AML-193 (cell line): ENCODE results near the gene KRT31.
"Not testable (repeated sequence)": the region's sequence is repeated elsewhere in the genome, so short reads cannot be mapped to it uniquely, and the experiment has no call there.

Experiments used
- DNase-seq, 2 experiments: peaks; one replicate each; lab custom pipeline; 2025; lab: John Stamatoyannopoulos, UW

The KRT31 gene

DNA sequence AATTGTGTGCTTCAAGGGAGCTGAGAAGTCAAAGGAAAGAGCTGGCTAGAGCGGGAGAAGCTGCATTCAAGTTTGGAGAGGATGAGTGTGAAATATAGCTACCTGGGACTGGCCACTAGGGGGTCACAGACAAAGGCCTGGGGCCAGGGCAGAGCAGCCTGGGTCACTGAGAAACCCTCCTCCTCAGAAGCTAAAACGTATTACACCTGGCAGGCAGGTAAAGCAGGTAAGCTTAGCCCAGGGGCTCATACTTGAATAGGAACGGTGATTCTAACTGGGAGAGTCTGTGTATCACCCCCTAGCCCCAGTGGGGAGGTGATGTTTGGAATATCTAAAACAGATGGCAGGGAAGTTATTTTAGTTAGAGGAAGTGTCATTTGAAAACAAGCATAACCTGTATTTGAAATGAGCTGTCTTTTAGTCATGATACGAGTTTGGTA is 20.2 kb upstream of the KRT31 start:
- peak; percentile 11 to 12 for DNase-seq

- DNase-seq: no peak
Observed at GRCh38 chr17:41417127-41417526, 19.7 kb upstream of the KRT31 start.

DNA sequence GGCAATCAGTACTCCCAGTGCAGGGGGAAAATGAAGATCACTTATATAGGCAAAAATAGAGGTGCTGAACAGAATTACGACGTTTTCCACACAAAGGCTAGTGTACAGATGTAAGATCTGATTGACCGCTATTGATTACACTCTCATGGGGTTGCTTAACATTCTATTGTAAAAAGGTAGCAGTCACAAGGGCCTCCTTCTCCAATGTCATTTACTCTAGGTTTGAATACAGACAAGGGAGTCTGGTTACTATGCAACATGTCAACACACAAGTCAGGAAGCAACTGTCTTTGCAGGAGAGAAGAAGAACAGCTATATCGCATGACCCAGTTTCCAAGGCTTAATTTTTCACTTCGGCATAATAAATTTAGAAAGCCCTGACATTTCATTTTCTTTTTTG is 19.1 kb upstream of the KRT31 start:
- no peak for DNase-seq

DNA sequence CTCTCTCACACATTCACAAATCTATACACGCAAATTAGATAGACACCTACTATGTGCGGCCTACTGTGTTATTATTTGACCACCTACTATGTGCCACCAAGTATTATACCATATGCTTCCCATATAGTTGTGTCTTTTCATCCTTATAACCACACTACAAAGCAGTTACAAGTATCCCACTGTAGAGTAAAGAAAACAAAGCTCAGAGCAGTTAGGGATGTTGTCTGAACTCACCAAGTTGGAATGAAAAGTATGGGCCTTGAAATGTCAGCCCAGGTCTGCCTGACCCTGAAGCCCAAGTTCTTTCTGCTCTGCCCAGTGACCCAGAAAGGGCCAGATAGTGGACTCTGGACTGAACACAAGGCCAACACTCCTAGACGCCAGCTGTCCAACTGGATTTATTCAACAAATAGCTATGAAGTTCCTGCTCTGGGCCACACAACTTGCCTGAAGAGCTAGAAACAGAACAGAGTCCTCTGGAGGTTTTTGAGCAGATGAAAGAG is 18.5 kb upstream of the KRT31 start:
- no peak for DNase-seq

DNA sequence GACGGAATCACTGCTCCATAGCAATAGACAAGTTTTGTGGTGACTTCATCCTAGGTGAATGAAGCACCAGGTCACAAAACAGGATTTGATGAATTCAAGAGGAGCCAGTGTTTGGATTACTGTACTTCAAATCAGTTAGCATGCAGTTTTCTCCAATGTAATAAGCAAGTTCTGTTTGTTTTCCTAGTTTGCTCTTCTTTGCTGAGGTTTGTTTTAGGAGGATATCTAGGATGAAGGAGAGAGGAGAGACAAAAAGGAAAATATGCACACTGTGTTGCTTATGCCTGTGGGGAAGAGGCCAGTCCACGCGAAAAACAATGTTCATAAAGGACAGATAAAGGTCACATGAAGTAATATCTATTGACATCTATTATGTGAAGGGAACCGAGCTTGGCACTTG is 18.0 kb upstream of the KRT31 start:
- DNase-seq: no peak

- DNase-seq: no peak
Observed at GRCh38 chr17:41413982-41414381, 16.6 kb upstream of the KRT31 start.

- DNase-seq: no peak
Observed at GRCh38 chr17:41413353-41413957, 16.0 kb upstream of the KRT31 start.

- DNase-seq: no peak
Observed at GRCh38 chr17:41411072-41411840, 13.8 kb upstream of the KRT31 start.

- no peak for DNase-seq
Observed at GRCh38 chr17:41407226-41407625, 9.8 kb upstream of the KRT31 start.

GRCh38 chr17:41406205-41406604 is 8.8 kb upstream of the KRT31 start:
- DNase-seq: no peak

DNA sequence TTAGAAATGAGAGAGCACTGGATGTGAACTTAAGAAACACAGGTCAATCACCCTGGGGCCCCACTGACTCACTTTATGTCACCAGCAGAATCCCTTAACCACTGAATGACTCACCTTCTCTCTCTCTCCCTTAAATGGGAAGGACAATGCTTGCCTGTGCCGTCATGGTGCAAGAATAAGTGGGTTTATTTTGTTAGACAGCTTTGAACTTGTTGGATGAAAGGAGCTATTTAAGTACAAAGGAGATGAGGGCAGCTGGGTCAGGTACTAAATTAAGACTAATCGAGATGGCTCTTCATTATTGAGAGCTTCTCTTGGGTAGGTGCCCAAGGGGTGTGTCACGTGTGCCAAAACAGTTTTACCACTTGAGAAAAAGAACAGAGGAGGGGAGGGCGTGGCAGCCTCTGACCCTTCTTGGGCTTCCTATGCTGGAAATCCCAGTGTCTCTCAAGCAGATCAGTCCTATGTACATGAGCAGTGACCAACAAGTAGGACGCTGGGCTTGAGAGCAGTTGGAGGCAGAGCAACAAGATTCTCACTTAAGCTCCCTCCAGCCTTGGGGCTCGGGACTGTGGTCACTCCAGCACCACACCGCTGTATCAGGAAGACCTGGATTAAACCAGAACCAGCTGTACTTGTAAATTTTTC is 6.7 kb upstream of the KRT31 start:
- DNase-seq: peak; percentile 37 to 44

DNA sequence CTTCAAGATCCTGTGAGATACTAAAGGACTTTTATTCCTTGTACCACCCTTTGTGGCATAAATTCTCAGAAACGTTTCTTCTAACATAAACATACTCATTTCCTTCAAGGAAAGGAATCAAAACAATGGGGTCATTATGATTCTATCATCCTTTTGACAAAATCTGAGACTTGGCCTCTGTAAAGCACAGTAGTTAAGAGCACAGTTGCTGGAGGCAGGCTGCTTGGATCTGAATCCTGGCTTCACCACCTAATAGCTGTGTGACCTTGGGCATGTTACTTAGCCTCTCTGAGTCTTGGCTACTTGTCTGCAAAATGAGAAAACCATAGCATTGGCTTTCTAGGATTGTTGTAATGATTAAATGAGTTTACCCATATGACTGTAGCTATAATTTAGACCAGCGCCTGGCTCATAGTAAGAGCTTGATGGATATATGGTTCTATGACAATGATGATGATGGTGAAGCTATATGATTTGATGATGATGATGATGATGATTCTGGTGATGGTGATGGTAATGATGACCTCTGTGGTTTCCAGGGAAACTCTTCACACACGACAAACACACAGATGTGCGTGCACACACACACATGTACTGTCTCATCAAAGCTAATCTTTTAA is 6.1 kb upstream of the KRT31 start:
- no peak for DNase-seq

DNA sequence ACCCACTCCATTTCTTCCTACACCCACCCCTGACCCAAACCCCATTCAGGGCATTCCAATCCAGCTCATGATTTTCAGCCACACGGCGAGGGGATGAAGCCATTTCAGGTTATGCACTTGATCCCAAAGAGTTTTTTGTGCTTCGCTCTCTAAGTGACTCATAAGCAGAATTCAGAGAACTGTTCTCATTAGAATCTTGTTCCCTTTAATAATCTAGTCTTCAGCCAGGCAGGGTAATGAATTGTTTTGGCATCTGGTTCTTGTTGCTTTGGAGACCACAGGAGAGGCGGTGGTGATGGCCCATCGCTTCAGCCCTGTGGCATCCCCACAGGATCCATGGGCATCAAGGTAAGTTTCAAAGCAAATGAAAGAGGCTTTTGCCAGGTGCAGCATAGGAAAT is 4.8 kb upstream of the KRT31 start:
- DNase-seq: no peak

- DNase-seq: no peak
Observed at GRCh38 chr17:41396340-41396739, 1.1 kb downstream of the KRT31 start.

DNA sequence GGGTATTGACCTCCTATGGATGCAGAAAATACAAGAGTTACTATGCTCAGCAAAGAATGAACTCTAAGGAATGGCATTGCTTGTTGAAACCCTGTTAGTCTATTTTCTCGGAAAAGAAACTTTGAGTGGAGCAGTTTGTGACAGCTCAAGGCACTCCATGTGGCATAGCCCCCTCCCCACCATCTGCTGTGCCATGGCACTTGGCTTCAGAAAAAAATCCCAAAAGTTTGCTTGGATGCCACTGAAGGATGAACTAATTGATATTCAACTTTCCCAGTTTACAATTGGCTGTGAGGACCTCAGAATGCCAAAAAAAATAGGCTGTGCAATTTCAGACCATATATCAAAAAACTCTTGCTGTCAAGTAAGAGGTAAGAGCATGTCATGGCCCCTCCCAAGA is 1.8 kb downstream of the KRT31 start:
- DNase-seq: no peak

GRCh38 chr17:41395044-41395443 is 2.4 kb downstream of the KRT31 start:
- not testable (repeated sequence) for DNase-seq

GRCh38 chr17:41394254-41394996 is 3.0 kb downstream of the KRT31 start:
- no peak for DNase-seq

- no peak for DNase-seq
Observed at GRCh38 chr17:41393826-41394225, 3.6 kb downstream of the KRT31 start.

- no peak for DNase-seq
Observed at GRCh38 chr17:41393294-41393693, 4.1 kb downstream of the KRT31 start.

DNA sequence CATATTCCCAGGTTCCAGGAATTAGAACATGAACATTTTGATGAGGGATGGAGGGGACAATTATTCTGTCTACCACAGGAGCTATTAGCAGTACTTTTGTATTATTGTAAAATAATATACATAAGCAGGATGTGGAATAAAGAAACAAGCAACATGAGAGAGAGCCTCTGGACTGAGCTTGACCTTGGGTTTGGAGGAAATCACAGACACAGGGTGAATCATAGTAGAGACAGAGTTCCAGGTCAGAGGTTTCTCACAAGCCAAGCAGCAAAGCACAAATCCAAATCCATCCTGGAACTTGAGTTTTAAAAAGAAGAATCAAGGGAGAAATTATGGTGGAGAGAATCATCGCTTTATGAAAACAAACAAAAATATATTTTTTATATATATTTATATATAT is 5.1 kb downstream of the KRT31 start:
- DNase-seq: no peak

DNA sequence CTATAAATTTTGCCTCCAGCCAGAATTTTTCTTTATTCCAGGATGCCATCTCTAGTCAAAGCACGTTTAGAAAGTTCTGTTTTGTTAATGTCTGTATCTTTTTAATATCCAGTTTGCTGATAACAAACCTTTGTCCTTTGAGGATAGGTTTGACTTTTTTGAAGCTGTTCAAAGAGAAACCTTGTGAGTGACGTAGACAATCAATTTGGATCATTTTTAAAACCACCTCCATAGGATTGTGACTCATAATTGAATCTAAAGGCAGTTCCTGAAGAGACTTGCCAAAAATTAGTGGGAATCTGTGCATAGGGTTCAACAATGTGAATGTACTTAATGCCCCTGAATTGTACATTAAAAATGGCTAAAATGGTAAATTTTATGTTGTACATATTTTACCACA is 5.9 kb downstream of the KRT31 start:
- no peak for DNase-seq

DNA sequence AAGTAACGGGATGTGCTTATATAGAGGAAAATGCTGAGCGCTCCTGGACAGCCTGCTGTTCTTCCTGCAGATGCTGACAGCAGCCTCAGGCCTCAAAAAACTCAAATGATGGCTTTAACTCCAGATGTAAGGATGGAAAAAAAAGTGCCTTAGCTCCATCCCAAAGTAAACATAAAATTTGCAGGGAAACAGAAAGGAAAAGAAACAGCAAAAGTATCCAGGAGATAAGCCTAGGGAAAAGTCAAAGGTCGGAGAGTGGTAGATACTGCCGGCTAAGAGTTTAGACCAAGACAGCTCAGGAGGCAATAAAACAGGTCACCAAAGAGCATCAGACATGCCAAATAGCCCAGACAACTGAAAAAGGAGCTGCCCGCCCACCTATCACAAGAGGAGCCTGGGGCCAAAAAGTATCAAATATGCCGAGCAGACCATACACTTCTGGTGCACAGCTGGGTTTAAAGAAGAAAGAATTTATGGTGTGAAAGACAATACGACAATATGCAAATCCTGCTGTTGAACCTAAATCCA is 6.9 kb downstream of the KRT31 start:
- no peak for DNase-seq
